Sciatic nerve (tissue), 2 donors: Measurements from ENCODE around the gene ZNF304. TPM values are rescaled to one million over a fixed set of nuclear protein-coding genes. Genes with fewer than 3 reads are reported as not detected.
"Not testable (repeated sequence)": the region's sequence is repeated elsewhere in the genome, so short reads cannot be mapped to it uniquely, and the experiment has no call there.

ENCODE experiments used
- ATAC-seq: fragments of 200-7000 bp; cut with Tn5 transposase; one replicate; pipeline ENCODE4 v1.9.1; 2020; ENCODE audit warnings: mild to moderate bottlenecking, moderate library complexity
- DNase-seq: peaks from one replicate; pipeline ENCODE4 v3.0.0-alpha.2; 2020; ENCODE audit warnings: low spot score
- intact Hi-C: fragments of 100-400 bp; cut with DNase I; formaldehyde crosslinking; loops from one replicate; pipeline ENCODE4 v1.14.2; 2022
- total RNA-seq: library from RNA; stranded (reverse); fragmentation: NEBNext Ultra II Directional; extraction: Animal tissue kit (Norgen Biotek cat#: 25700); gene quantifications from one replicate; pipeline ENCODE4 v1.2.1, GENCODE V29; 2021
- donor health status: DM: no; HTN: no; CAD: no.
- donor health status: DM: no; HTN: no; CAD: no.

ZNF304 gene
- total RNA-seq, 1 donor from 2014 or later, result 9.2 TPM

DNA sequence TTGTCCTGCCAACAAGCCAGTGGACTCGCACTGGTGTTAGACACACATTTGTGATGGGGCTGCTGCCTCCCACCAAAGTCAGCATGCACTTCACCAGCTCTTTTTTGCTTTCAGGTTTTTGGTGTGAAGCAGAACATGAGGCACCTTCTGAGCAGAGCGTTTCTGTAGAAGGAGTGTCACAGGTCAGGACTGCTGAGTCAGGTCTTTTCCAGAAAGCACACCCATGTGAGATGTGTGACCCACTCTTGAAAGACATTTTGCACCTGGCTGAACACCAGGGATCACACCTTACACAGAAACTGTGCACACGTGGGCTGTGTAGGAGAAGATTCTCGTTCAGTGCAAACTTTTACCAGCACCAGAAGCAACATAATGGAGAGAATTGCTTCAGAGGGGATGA is 4.8 kb downstream of the ZNF304 start:
- intact Hi-C loops, result no loop called here
- ATAC-seq (no peak), DNase-seq (no peak)

DNA sequence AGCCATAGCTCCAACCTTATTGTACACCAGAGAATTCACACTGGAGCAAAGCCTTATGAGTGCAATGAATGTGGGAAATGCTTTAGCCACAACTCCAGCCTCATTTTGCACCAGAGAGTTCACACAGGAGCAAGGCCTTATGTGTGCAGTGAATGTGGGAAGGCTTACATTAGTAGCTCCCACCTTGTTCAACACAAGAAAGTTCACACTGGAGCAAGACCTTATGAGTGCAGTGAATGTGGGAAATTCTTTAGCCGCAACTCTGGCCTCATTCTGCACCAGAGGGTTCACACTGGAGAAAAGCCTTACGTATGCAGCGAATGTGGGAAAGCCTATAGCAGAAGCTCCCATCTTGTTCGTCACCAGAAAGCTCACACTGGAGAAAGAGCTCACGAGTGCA is 6.3 kb downstream of the ZNF304 start:
- ATAC-seq (no peak), DNase-seq (no peak)
- intact Hi-C loops, result no loop called here

DNA sequence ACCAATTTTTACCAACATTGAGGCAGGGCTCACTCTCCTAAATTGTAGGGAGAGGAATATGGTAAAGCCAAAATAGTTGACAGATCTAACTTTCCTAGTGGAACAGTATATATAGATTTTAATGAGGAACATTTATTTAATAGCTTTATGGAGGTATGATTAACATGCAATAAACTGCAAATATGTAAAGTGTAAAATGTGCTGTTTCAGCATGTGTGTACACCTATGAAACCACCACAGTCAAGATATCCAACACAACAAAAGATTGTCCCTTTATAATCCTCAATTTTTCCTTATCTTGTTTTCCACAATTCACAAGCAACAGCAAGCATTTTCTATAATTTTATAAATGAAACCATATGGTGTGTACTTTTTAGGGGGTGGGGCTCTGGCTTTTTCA is 8.2 kb downstream of the ZNF304 start:
- intact Hi-C loops, result no loop called here
- no peak for ATAC-seq

GRCh38 chr19:57362419-57362818 is 11.3 kb downstream of the ZNF304 start:
- DNase-seq (no peak), ATAC-seq (no peak)
- intact Hi-C loops, result no loop called here

More for the DNA sequence above, 8.2 kb downstream of the ZNF304 start:
- DNase-seq, result no peak

- DNase-seq, result peak; percentile 99
- ATAC-seq, result peak; percentile 100
- intact Hi-C loops, result no loop called here
Measured at GRCh38 chr19:57362997-57363687, 12.1 kb downstream of the ZNF304 start, which contains the start of the genes TRAPPC2B and ZNF547. TSS of gene TRAPPC2B (plus strand) at chr19:57363551. CDS start at chr19:57364834, 1,283 bp downstream. TSS of gene ZNF547 (plus strand) at chr19:57363551. CDS start at chr19:57368556, 5,005 bp downstream.

GRCh38 chr19:57363688-57364181 is 12.7 kb downstream of the ZNF304 start:
- DNase-seq (no peak), ATAC-seq (peak; percentile 2)
- intact Hi-C loops, result no loop called here

DNA sequence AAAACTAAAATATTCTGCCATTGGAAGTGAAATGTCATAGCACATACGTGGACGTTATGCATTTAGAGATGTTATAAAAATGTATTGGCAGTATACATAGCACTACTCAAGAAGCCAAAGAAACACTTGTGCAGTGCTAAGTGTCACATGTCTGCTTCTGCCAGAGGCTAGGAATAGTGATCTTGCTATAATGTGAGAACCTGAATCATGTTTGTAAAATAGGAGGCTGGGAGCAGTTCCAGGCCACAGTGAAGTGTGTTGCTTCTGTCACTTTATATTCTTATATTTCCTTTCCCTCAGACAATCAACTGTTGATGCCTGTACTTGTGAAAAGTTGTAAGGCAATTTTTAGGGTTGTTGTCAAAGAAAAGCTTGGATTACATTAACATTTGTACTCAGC is 15.7 kb downstream of the ZNF304 start:
- intact Hi-C loops, result no loop called here
- no peak for DNase-seq
- no peak for ATAC-seq

- intact Hi-C loops, result no loop called here
- no peak for DNase-seq
- ATAC-seq, result no peak
Measured at GRCh38 chr19:57374179-57374578, 23.1 kb downstream of the ZNF304 start.

DNA sequence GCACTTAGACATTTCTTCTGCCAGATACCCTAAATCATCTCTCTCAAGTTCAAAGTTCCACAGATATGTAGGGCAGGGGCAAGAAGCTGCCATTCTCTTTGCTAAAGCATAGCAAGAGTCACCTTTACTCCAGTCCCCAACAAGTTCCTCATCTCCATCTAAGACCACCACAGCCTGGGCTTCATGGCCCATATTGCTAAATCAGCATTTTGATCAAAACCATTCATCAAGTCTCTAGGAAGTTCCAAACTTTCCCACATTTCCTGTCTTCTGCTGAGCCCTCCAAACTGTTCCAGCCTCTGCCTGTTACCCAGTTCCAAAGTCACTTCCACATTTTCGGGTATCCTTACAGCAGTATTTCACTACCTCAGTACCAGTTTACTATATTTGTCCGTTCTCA is 23.6 kb downstream of the ZNF304 start:
- not testable (repeated sequence) for DNase-seq, ATAC-seq

DNA sequence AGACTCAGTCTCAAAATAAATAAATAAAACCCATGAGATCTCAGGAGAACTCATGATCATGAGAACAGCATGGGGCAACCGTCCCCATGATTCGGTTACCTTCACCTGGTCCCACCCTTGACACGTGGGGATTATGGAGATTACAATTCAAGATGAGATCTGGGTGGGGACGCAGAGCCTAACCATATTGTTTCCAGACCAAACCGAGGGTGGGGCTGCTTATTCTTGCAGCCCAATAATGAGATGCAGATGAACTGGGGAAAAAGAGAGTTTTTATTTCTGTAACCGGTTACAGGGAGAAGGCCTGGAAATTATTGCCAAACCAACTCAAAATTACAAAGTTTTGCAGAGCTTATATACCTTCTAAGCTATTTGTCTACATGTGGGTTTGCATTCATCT is 25.1 kb downstream of the ZNF304 start:
- intact Hi-C loops, result no loop called here
- ATAC-seq (no peak), DNase-seq (no peak)

More for the DNA sequence above, 23.6 kb downstream of the ZNF304 start:
- intact Hi-C loops, result not testable (repeated sequence)

GRCh38 chr19:57377498-57378146 is 26.6 kb downstream of the ZNF304 start:
- intact Hi-C loops, result no loop called here
- no peak for ATAC-seq
- no peak for DNase-seq

GRCh38 chr19:57380923-57381322 is 29.9 kb downstream of the ZNF304 start:
- no peak for ATAC-seq
- intact Hi-C loops, result no loop called here
- DNase-seq, result no peak

- ATAC-seq, result no peak
- DNase-seq, result no peak
- intact Hi-C loops, result no loop called here
Measured at GRCh38 chr19:57382806-57383488, 31.9 kb downstream of the ZNF304 start.

GRCh38 chr19:57389194-57389729 is 38.2 kb downstream of the ZNF304 start:
- DNase-seq, result no peak
- intact Hi-C loops, result no loop called here
- no peak for ATAC-seq

DNA sequence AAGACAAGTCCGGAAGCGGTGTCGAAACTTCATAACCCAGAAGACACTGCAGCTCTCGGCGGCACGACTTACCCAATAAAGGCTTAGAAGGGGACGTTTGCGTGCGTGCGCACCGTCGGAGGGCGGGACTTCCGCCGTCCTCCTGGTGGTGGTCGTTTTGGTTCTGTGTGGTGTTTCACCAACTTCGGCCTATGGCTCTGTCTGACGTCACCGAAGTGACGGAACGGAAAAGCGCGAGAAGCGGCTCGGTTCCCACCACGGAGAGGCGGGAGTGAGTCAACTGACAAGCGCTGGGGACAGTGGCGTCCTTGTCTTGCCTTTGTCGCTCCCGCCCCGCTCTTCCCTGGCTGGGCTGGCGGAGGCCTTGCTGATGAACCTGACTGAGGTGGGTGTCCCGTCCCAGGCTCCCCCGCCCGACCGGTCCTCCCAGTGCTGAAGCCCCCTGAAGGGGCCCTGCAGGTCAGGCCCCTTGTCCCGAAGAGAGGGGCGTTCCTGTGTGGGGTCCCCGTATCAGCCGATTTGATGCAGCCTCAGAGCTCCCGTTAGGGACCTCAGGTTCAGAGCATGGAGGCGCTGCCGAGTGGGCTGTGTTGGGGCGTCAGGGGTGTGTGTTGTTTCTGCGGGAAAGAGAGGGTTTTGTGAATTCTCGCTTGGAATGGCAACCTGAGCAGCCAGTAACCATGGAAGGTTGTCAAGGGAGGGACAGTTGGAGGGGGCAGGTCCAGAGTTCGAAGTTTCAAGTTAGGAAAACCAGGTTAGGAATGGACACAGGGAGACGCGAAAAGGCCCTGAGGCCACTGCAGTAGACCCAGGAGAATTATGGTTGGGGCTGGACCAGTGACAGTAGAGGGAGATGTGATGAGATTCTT is 38.9 kb downstream of the ZNF304 start, which contains the start of gene ZNF548:
TSS of gene ZNF548 (plus strand) at position 125 of the 869 bp plus-strand sequence. CDS start at position 371, 246 bp downstream.
- peak; percentile 100 for ATAC-seq
- peak; percentile 96 for DNase-seq
- intact Hi-C loops, result no loop called here

GRCh38 chr19:57395710-57396109 is 44.6 kb downstream of the ZNF304 start:
- intact Hi-C loops, result no loop called here
- ATAC-seq, result no peak
- no peak for DNase-seq

DNA sequence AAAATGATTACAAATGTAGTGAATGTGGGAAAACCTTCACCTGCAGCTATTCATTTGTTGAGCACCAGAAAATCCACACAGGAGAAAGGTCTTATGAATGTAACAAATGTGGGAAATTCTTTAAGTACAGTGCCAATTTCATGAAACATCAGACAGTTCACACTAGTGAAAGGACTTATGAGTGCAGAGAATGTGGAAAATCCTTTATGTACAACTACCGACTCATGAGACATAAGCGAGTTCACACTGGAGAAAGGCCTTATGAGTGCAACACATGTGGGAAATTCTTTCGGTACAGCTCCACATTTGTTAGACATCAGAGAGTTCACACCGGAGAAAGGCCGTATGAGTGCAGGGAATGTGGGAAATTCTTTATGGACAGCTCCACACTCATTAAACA is 47.8 kb downstream of the ZNF304 start:
- ATAC-seq (no peak), DNase-seq (no peak)
- intact Hi-C loops, result no loop called here

DNA sequence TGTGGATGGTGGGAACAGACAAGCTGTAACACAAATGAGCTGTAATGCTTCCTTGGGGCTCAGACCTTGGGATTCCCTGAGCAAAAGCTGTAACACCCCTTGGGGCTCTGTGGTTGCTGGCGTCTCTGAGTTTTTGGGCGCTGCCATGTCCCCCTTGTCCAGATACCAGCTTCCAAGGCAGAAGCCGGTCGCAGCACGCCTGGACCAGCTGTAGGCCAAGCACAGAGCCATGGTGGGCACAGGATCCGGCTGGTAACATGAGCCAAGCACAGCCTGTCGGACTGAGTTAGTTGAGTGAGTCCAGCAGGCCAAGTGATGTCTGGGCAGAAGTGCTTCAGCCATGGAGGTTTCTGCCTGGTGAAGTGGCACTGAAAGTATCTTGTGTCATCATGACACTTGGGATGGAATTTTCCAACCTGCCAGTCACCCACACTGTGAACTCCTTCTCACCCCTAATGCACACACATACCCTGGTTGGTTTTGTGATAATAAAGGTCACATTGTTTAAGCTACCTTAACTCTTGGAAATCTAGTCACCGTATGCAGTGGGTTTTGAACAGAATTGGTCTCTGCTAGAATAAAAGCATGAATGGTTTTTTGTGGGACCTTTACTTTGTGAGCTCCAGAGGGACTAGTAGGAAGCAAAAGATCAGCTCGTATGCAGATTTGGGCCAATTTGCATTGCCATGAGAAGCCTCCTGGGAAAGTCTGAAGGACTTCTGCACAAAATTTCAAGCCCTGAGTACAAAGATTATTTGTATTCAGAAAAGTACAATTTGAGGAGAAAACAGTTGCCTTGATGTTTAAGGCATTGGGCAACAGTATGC is 52.9 kb downstream of the ZNF304 start:
- DNase-seq, result no peak
- intact Hi-C loops, result no loop called here
- no peak for ATAC-seq
